Mesendoderm (in vitro differentiated cells): ENCODE measurements around the gene TICAM2.

Experiments
- DNase-seq: peaks from one replicate; pipeline ENCODE4 v3.0.0; 2013
- H2AK5ac ChIP-seq: 2 replicates; pipeline ENCODE4 v1.6.1; 2013; ENCODE audit warnings: low read length, inconsistent platforms
- H2BK120ac ChIP-seq: 2 replicates; pipeline ENCODE4 v1.6.1; 2013; ENCODE audit warnings: low read depth, mild to moderate bottlenecking, low read length, moderate library complexity, mixed read lengths
- H2BK15ac ChIP-seq: replicated peaks from 2 replicates; pipeline ENCODE4 v1.6.1; 2013; ENCODE audit warnings: low read depth, mild to moderate bottlenecking, moderate library complexity
- H2BK5ac ChIP-seq: 2 replicates; pipeline ENCODE4 v1.6.1; 2013; ENCODE audit warnings: low read length, inconsistent platforms
- H3K18ac ChIP-seq: 2 replicates; pipeline ENCODE4 v1.6.1; 2013; ENCODE audit warnings: mild to moderate bottlenecking, low read length, mixed read lengths
- H3K23ac ChIP-seq: one replicate; pipeline ENCODE4 v1.6.1; 2013; ENCODE audit warnings: low read length
- H3K27ac ChIP-seq: 2 replicates; pipeline ENCODE4 v1.5.1; 2013; ENCODE audit warnings: low read depth, mild to moderate bottlenecking, inconsistent platforms, low read length, moderate library complexity
- H3K27me3 ChIP-seq: 2 replicates; pipeline ENCODE4 v1.6.1; 2013; ENCODE audit warnings: low read length, control low read depth, mild to moderate bottlenecking, inconsistent platforms; ENCODE audit not compliant: insufficient read depth, poor library complexity
- H3K36me3 ChIP-seq: 2 replicates; pipeline ENCODE4 v1.6.1; 2013; ENCODE audit warnings: low read length, inconsistent platforms; ENCODE audit not compliant: control insufficient read depth, insufficient read depth
- H3K4ac ChIP-seq: one replicate; pipeline ENCODE4 v1.6.1; 2013; ENCODE audit warnings: low read depth, mild to moderate bottlenecking, low read length, moderate library complexity
- H3K4me1 ChIP-seq: 2 replicates; pipeline ENCODE4 v1.6.1; 2013; ENCODE audit warnings: low read depth, low read length, inconsistent platforms; ENCODE audit not compliant: control insufficient read depth
- H3K4me2 ChIP-seq: 2 replicates; pipeline ENCODE4 v1.6.1; 2013; ENCODE audit warnings: low read length
- H3K4me3 ChIP-seq: 2 replicates; pipeline ENCODE4 v1.5.1; 2013; ENCODE audit warnings: mild to moderate bottlenecking, low read length
- H3K56ac ChIP-seq: one replicate; pipeline ENCODE4 v1.6.1; 2013; ENCODE audit warnings: low read length
- H3K79me1 ChIP-seq: 2 replicates; pipeline ENCODE4 v1.6.1; 2013; ENCODE audit warnings: low read length, inconsistent platforms
- H3K79me2 ChIP-seq: 2 replicates; pipeline ENCODE4 v1.6.1; 2013; ENCODE audit warnings: mild to moderate bottlenecking, low read length; ENCODE audit not compliant: control insufficient read depth, insufficient read depth
- H3K9ac ChIP-seq: 2 replicates; pipeline ENCODE4 v1.6.1; 2013; ENCODE audit warnings: low read length, inconsistent platforms
- H4K5ac ChIP-seq: one replicate; pipeline ENCODE4 v1.6.1; 2013; ENCODE audit warnings: low read length
- H4K8ac ChIP-seq: one replicate; pipeline ENCODE4 v1.6.1; 2013; ENCODE audit warnings: low read depth, mild to moderate bottlenecking, control low read depth, low read length, moderate library complexity
- WGBS: extraction: QIAGEN DNeasy Blood & Tissue Kit; methylation state at CpG from one replicate; pipeline ENCODE4 v1.1.7; 2013; ENCODE audit warnings: low lambda C conversion rate, missing lambda C conversion rate; ENCODE audit not compliant: insufficient coverage; ENCODE audit errors: extremely low coverage; 5-methylcytosine and 5-hydroxymethylcytosine counted together

TICAM2 gene

GRCh38 chr5:115594128-115595047, 7.9 kb downstream of the TICAM2 start:
- H3K9ac ChIP-seq = no peak overlapping the region
- no peak for DNase-seq
- WGBS = no CpG with 5 or more reads among the region's 2 CpGs
- H3K18ac ChIP-seq = no peak overlapping the region
- H4K5ac ChIP-seq = no peak overlapping the region
- H2BK120ac ChIP-seq = no peak overlapping the region
- H3K4me3 ChIP-seq = no peak overlapping the region
- H3K23ac ChIP-seq = no peak overlapping the region
- H2BK15ac ChIP-seq = no peak overlapping the region
- H3K79me1 ChIP-seq = no peaks in the 10 kb centered on the region
- H3K79me2 ChIP-seq = no peaks in the 10 kb centered on the region
- H4K8ac ChIP-seq = no peak overlapping the region
- H3K4ac ChIP-seq = no peak overlapping the region
- H3K27me3 ChIP-seq = no peaks in the 10 kb centered on the region
- H3K4me1 ChIP-seq = no peaks in the 10 kb centered on the region
- no peak overlapping the region for H3K56ac ChIP-seq
- no peak overlapping the region for H3K27ac ChIP-seq
- no peak overlapping the region for H2AK5ac ChIP-seq
- no peak overlapping the region for H2BK5ac ChIP-seq
- no peaks in the 10 kb centered on the region for H3K36me3 ChIP-seq
- no peak overlapping the region for H3K4me2 ChIP-seq

GRCh38 chr5:115589043-115589442, 13.2 kb downstream of the TICAM2 start:
- no peak for DNase-seq
- H4K5ac ChIP-seq = no peak overlapping the region
- H3K18ac ChIP-seq = no peak overlapping the region
- no peak overlapping the region for H2AK5ac ChIP-seq
- no peaks in the 10 kb centered on the region for H3K4me1 ChIP-seq
- H3K27ac ChIP-seq = no peak overlapping the region
- H3K79me2 ChIP-seq = no peaks in the 10 kb centered on the region
- H4K8ac ChIP-seq = no peak overlapping the region
- no peak overlapping the region for H2BK15ac ChIP-seq
- no peak overlapping the region for H3K4me2 ChIP-seq
- H3K56ac ChIP-seq = no peak overlapping the region
- H3K4ac ChIP-seq = no peak overlapping the region
- H3K27me3 ChIP-seq = no peaks in the 10 kb centered on the region
- H3K4me3 ChIP-seq = no peak overlapping the region
- no peaks in the 10 kb centered on the region for H3K79me1 ChIP-seq
- no peak overlapping the region for H2BK5ac ChIP-seq
- H3K9ac ChIP-seq = no peak overlapping the region
- H3K36me3 ChIP-seq = no peaks in the 10 kb centered on the region
- no CpG with 5 or more reads among the region's 3 CpGs for WGBS
- H3K23ac ChIP-seq = no peak overlapping the region
- no peak overlapping the region for H2BK120ac ChIP-seq

DNA sequence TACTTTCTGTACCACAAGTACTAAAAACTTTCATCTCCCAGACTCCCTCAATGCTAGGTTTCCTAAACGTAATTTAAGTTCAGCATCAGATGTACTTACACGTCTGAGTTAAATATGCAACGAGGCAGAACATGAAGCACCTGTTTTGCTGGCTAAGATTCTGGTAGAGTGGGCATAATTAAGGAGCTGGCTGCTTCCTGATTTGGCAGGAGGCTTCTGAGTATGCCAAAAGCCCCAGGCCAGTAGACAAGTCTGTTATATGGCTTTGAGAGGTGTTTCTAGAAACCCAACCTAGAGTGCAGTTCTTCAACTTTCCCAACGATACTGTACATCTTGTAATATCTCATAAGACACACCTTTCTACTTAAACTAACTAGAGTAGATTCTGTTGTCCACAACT, 13.6 kb downstream of the TICAM2 start:
- H3K79me2 ChIP-seq = no peaks in the 10 kb centered on the region
- no peak overlapping the region for H2AK5ac ChIP-seq
- H3K4me1 ChIP-seq = no peaks in the 10 kb centered on the region
- no peak for DNase-seq
- no peak overlapping the region for H3K4ac ChIP-seq
- H3K4me3 ChIP-seq = no peak overlapping the region
- no peak overlapping the region for H3K4me2 ChIP-seq
- no CpG with 5 or more reads among the region's 4 CpGs for WGBS
- no peak overlapping the region for H3K23ac ChIP-seq
- no peaks in the 10 kb centered on the region for H3K79me1 ChIP-seq
- H4K5ac ChIP-seq = no peak overlapping the region
- H3K27me3 ChIP-seq = no peaks in the 10 kb centered on the region
- no peak overlapping the region for H3K27ac ChIP-seq
- H2BK15ac ChIP-seq = no peak overlapping the region
- H2BK120ac ChIP-seq = no peak overlapping the region
- H3K56ac ChIP-seq = no peak overlapping the region
- H3K36me3 ChIP-seq = no peaks in the 10 kb centered on the region
- H2BK5ac ChIP-seq = no peak overlapping the region
- H3K9ac ChIP-seq = no peak overlapping the region
- H3K18ac ChIP-seq = no peak overlapping the region
- no peak overlapping the region for H4K8ac ChIP-seq

DNA sequence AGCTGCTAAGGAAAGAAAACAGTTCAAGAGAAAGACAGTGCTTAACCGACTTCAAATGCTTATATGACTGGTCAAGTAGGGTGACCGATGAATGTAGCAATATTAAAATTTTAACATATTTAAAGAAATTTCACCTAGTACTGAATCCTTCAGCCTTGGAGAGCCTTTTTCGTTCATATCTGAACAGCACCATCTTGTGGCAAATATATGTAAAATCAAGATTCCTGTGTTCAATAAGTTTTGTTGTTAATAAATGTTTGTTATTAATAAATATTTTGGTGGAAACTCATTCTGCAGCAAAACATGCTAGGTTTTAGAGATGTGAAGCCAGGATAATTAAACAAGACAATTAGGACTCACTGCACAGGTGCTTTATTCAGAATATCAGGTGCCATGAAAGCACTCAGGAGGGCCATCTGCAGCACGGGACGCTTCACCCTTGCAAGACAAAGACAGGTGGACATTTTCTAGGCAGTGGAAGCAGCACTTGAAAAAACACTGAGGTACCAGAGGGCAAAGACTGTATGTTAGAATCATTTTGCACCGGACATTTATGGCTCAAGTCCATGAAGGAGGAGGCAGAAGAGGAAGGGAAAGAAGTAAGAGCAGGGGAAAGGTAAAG, 15.6 kb downstream of the TICAM2 start:
- Histone ChIP-seq H2BK15ac (no peak overlapping the region), H3K79me1 (no peaks in the 10 kb centered on the region), H3K56ac (no peak overlapping the region), H3K79me2 (no peaks in the 10 kb centered on the region), H2BK5ac (no peak overlapping the region), H4K8ac (no peak overlapping the region), H3K18ac (no peak overlapping the region), H3K36me3 (no peaks in the 10 kb centered on the region), H3K4me3 (no peak overlapping the region), H4K5ac (no peak overlapping the region), H3K4ac (no peak overlapping the region), H2BK120ac (no peak overlapping the region), H3K27me3 (no peaks in the 10 kb centered on the region), H3K4me2 (no peak overlapping the region), H3K4me1 (no peaks in the 10 kb centered on the region), H2AK5ac (no peak overlapping the region), H3K23ac (no peak overlapping the region), H3K9ac (no peak overlapping the region), H3K27ac (no peak overlapping the region)
- DNase-seq = no peak
- WGBS = no CpG with 5 or more reads among the region's 6 CpGs

DNA sequence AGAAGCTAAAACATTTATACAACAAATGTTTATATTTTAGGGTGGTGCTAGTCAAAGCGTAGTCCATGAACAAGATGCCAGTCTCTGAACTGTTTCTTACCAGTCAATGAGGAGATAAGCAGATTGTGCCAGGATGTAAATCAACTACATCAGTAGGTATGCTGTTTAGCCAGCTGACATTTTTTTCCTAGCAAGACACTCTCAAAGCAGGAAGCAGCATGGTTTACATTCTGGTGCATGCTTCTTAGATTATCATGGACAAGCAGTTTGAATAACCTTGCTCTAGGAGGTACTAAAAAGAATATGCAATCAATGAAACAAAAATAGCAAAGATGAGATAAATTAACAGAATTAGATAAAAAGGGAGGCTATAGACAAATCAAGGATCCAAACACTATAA, 17.0 kb downstream of the TICAM2 start:
- no peak overlapping the region for H3K56ac ChIP-seq
- H3K36me3 ChIP-seq = no peaks in the 10 kb centered on the region

More for the DNA sequence above, 17.0 kb downstream of the TICAM2 start:
- Histone ChIP-seq H3K79me2 (no peaks in the 10 kb centered on the region), H2BK15ac (no peak overlapping the region), H2BK5ac (no peak overlapping the region), H3K4ac (no peak overlapping the region), H3K9ac (no peak overlapping the region), H3K4me1 (no peaks in the 10 kb centered on the region), H3K4me3 (no peak overlapping the region), H3K27me3 (no peaks in the 10 kb centered on the region), H3K23ac (no peak overlapping the region), H4K5ac (no peak overlapping the region), H3K79me1 (no peaks in the 10 kb centered on the region), H3K4me2 (no peak overlapping the region), H2AK5ac (no peak overlapping the region), H3K27ac (no peak overlapping the region), H3K18ac (no peak overlapping the region), H2BK120ac (no peak overlapping the region), H4K8ac (no peak overlapping the region)
- no peak for DNase-seq
- WGBS = no CpG with 5 or more reads among the region's 1 CpG
